ENCODE results near the gene SULT4A1.

- no peak for TF ChIP-seq CTCF (IDR thresholded peaks at IDR 0.05; ENCODE audit: borderline replicate concordance, extremely low read depth, low read length, poor library complexity, severe bottlenecking)
- TF ChIP-seq EZH2 (IDR thresholded peaks at IDR 0.05; ENCODE audit: borderline replicate concordance, low read depth, low read length, severe bottlenecking), result no peak
These were observed 28.8 kb downstream of the SULT4A1 start for GRCh38 chr22:43833286-43834240.

Data from DND-41 (cell line).